ENCODE measurements around the gene MED13. TPM values are rescaled to one million over a fixed set of nuclear protein-coding genes. Genes with fewer than 3 reads are reported as not detected.

MED13 gene
- 100 to 1,000 TPM in 1 of 4 donors, 10 to 100 TPM in 3; 58.8 to 129 (median 75.9) TPM for total RNA-seq

GRCh38 chr17:62064791-62065563 lies at the start of gene MED13:
MED13 (minus strand) TSS chr17:62065278; CDS start chr17:62065205, 73 bp downstream.
- Histone ChIP-seq H3K4me3 (peak within 1 kb of the TSS; percentile 95), H3K36me3 (peaks cover 9% of the 10 kb centered on the region), H3K9me3 (no peaks in the 10 kb centered on the region), H3K27me3 (no peaks in the 10 kb centered on the region), H3K4me1 (peaks cover 36% of the 10 kb centered on the region), H3K27ac (peak within 1 kb of the TSS; percentile 99)
- DNase-seq (ENCODE audit: low spot score in 2 of 2) = peak; percentile 81 to 83
- TF ChIP-seq POLR2A (IDR thresholded peaks at IDR 0.05) (no peak), EP300 (IDR thresholded peaks at IDR 0.05) (no peak), CTCF (IDR thresholded peaks at IDR 0.05) (no peak), POLR2AphosphoS5 (IDR thresholded peaks at IDR 0.05) (no peak)
- WGBS = under 1% methylated on average over 48 of the region's 79 CpGs

DNA sequence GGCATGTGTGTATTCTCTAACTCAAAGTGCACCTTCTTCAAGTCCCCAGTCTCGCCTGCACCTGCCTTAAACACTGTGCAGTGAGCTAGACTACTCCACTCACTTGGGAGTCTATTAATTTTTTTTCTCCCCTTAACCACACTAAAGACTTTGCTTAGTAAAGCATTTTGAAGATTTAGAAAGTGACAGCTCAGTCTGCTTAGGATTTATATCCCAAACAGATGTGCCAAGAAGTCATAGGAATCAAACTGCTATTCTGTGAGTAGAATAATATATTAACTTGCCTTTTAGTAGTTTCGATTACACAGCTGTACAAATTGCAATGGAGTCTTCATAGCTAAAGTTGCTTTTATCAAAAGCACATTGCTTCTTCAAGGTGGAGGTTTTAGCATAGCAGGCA lies 47.2 kb upstream of the MED13 start:
- no peaks in the 10 kb centered on the region for H3K4me1 ChIP-seq
- no peak overlapping the region for H3K4me3 ChIP-seq
- DNase-seq (ENCODE audit: low spot score in 2 of 2) = no peak
- H3K27ac ChIP-seq = no peak overlapping the region
- 40% methylated on average over 2 of the region's 2 CpGs for WGBS
- H3K27me3 ChIP-seq = no peaks in the 10 kb centered on the region
- no peaks in the 10 kb centered on the region for H3K9me3 ChIP-seq
- TF ChIP-seq POLR2AphosphoS5 (IDR thresholded peaks at IDR 0.05) (no peak), POLR2A (IDR thresholded peaks at IDR 0.05) (no peak), CTCF (IDR thresholded peaks at IDR 0.05) (no peak)
- no peaks in the 10 kb centered on the region for H3K36me3 ChIP-seq

DNA sequence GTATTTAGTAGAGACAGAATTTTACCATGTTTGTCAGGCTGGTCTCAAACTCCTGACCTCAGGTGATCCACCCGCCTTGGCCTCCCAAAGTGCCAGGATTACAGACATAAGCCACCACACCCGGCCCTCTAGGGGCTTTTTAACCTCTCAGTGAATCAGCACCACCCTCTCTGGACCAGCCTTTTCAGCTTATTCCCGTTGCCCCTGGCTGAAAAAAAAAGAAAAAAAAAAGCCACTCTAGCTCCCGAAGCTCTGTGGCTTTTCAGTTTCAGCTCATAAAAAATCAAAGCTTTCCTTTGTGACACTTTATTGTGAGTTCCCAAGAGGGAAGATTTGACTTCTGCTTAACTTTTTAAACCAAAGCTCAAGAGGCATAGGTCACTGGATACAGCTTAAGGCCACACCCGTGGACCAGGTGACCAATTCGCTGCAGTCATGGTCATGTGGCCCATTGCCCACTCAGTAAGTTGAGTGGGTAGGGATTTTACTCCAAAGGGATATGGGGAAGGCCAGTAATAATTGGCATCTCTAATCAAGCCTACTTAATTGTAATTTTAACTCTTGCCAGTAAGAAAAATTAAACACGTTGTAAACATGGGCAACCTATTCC lies 46.6 kb upstream of the MED13 start:
- H3K36me3 ChIP-seq = no peaks in the 10 kb centered on the region
- H3K4me1 ChIP-seq = no peaks in the 10 kb centered on the region
- H3K4me3 ChIP-seq = no peak overlapping the region
- no peaks in the 10 kb centered on the region for H3K9me3 ChIP-seq
- no peaks in the 10 kb centered on the region for H3K27me3 ChIP-seq
- DNase-seq (ENCODE audit: low spot score in 2 of 2) = no peak
- 30% methylated on average over 7 of the region's 7 CpGs for WGBS
- H3K27ac ChIP-seq = no peak overlapping the region
- TF ChIP-seq CTCF (IDR thresholded peaks at IDR 0.05) (no peak), EP300 (IDR thresholded peaks at IDR 0.05) (no peak), POLR2AphosphoS5 (IDR thresholded peaks at IDR 0.05) (no peak), POLR2A (IDR thresholded peaks at IDR 0.05) (no peak)

DNA sequence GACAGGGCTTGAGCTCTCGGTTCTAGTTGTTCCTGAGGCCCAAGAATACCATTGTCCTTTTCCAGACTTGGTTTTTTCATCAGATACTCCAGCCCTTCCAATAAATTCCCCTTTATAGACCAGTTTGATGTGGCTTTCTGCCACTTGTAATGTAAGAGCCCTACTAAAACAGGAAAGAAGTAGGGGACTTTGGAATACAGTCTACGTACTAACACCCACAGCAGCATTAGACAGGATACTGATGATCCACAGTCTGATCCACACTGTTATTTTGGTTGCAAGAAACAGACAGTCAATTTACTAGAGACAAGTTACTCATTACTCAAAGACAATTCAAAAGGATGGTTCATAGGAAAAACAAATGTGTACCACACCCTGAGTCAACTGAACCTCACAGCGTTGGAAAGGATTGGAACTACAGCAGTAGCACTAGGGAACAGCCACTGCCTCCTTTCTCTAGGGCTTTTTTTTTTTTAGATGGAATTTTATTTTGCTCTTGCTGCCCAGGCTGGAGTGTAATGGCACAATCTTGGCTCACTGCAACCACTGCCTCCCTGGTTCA lies 45.9 kb upstream of the MED13 start:
- 78% methylated on average over 3 of the region's 3 CpGs for WGBS
- TF ChIP-seq CTCF (IDR thresholded peaks at IDR 0.05) = no peak
- no peak for TF ChIP-seq EP300 (IDR thresholded peaks at IDR 0.05)
- no peak for TF ChIP-seq POLR2AphosphoS5 (IDR thresholded peaks at IDR 0.05)
- no peak for TF ChIP-seq POLR2A (IDR thresholded peaks at IDR 0.05)
- no peak for DNase-seq (ENCODE audit: low spot score in 2 of 2)
- Histone ChIP-seq H3K27ac (no peak overlapping the region), H3K36me3 (no peaks in the 10 kb centered on the region), H3K4me1 (no peaks in the 10 kb centered on the region), H3K4me3 (no peak overlapping the region), H3K9me3 (no peaks in the 10 kb centered on the region), H3K27me3 (no peaks in the 10 kb centered on the region)

- TF ChIP-seq EP300 (IDR thresholded peaks at IDR 0.05) (no peak), POLR2AphosphoS5 (IDR thresholded peaks at IDR 0.05) (no peak), POLR2A (IDR thresholded peaks at IDR 0.05) (no peak), CTCF (IDR thresholded peaks at IDR 0.05) (no peak)
- H3K4me1 ChIP-seq = no peaks in the 10 kb centered on the region
- no peaks in the 10 kb centered on the region for H3K36me3 ChIP-seq
- DNase-seq (ENCODE audit: low spot score in 2 of 2) = no peak
- H3K27me3 ChIP-seq = no peaks in the 10 kb centered on the region
- 83% methylated on average over 4 of the region's 4 CpGs for WGBS
- no peak overlapping the region for H3K4me3 ChIP-seq
- H3K9me3 ChIP-seq = no peaks in the 10 kb centered on the region
- no peak overlapping the region for H3K27ac ChIP-seq
These were observed 44.8 kb upstream of the MED13 start for GRCh38 chr17:62109924-62110323.
